Urinary bladder (tissue), 4 donors: ENCODE data around the gene ACBD5. TPM values are rescaled to one million over a fixed set of nuclear protein-coding genes. Genes with fewer than 3 reads are reported as not detected.
"Not testable (repeated sequence)": the region's sequence is repeated elsewhere in the genome, so short reads cannot be mapped to it uniquely, and the experiment has no call there.

Experiments
- DNase-seq: peaks from one replicate; pipeline ENCODE4 v3.0.0-alpha.2; 2015; ENCODE audit errors: extremely low spot score
- H3K27ac ChIP-seq: one replicate; pipeline ENCODE4 v1.5.1; 2013; ENCODE audit warnings: low read depth, mild to moderate bottlenecking, moderate library complexity
- H3K36me3 ChIP-seq: one replicate; pipeline ENCODE4 v1.6.1; 2013; ENCODE audit warnings: mild to moderate bottlenecking, moderate library complexity; ENCODE audit not compliant: insufficient read depth
- H3K4me1 ChIP-seq: one replicate; pipeline ENCODE4 v1.6.1; 2013; ENCODE audit warnings: mild to moderate bottlenecking, moderate library complexity; ENCODE audit not compliant: insufficient read depth
- H3K4me3 ChIP-seq: one replicate; pipeline ENCODE4 v1.5.1; 2013; ENCODE audit warnings: low read depth, low read length
- WGBS: extraction: QIAGEN DNeasy Blood & Tissue Kit; methylation state at CpG from one replicate; pipeline ENCODE4 v1.1.7; 2013; 5-methylcytosine and 5-hydroxymethylcytosine counted together
- polyA plus RNA-seq: library from polyadenylated mRNA; stranded (reverse); fragments of 200-250 nt; gene quantifications from one replicate; pipeline ENCODE4 v1.2.3, GENCODE V29; 2013
- total RNA-seq: library from RNA; depleted of rRNA; stranded (reverse); fragments of >200 nt; gene quantifications from one replicate; pipeline ENCODE4 v1.2.3, GENCODE V29; 2014
- donor health status: healthy with polysubstance abuse.
- donor health status: healthy.

ACBD5 gene
- total RNA-seq (24.9 TPM), polyA plus RNA-seq (12.7 TPM)

DNA sequence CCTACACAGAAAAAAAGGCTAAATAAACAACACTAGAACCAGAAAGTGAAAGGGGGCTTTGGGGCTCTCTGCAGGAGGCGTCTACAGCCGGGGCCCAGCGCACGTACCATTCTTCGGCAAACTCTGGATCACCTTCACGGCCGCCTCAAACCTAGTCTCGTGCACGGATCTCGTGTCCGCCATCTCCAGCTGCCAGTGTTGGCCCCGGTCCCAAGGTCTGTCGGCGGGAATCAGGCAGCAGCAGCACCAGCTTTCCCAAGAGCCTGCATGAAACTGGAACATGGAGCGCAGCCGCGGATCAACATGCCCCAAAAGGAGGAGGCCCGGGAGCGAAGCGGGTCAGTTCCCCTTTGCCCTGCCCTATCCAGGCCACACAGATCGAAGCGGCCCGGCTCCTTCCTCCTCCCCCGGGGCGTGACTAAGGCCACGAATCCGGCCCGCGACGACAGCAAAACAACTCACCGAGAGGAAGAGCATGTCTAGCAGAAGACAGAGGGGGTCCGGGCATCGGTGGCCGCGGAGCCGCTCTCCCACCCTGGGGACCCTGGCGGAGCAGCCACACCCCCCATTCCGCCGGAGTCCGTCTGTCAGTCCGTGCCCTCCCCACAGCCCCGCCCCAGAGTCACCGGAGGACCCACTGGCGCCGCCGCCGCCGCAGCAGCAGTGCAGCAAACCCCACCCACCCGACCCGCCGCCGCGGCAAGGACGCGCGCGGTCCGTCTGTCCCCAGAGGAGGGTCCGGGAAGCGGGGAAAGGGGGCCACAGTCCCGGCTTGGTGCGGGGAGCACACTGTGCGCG lies at the start of gene ACBD5:
ACBD5 (minus strand) TSS at position 586 of the 798 bp plus-strand sequence; CDS start at position 477, 109 bp downstream.
- H3K36me3 ChIP-seq: no peaks in the 10 kb centered on the region
- DNase-seq: no peak
- H3K27ac ChIP-seq: peak within 1 kb of the TSS; percentile 99
- peak within 1 kb of the TSS; percentile 72 for H3K4me3 ChIP-seq
- H3K4me1 ChIP-seq: no peaks in the 10 kb centered on the region
- WGBS: under 1% methylated on average over 64 of the region's 64 CpGs

DNA sequence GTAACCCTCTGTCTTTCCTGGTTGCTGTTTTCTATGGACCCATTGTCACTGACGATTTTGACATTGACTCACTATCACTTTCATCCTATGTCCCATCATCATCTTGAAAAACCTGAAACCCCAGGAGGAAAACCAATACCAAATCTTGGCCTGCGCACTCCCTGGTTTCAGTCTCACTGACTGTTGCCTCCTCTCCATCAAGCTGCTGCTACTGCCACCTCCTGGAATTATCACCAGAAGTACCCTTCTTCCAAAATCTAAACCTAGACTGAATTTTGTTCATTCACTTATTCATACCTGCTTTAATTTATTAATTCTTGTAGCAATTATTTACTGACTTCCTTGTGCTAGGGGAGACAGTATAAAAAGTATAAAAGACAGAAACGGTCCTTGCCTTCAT lies 44.5 kb upstream of the ACBD5 start:
- WGBS: 65% methylated on average over 3 of the region's 3 CpGs
- DNase-seq: no peak
- Histone ChIP-seq H3K27ac (no peak overlapping the region), H3K36me3 (no peaks in the 10 kb centered on the region), H3K4me1 (no peaks in the 10 kb centered on the region), H3K4me3 (no peak overlapping the region)

- Histone ChIP-seq H3K27ac (no peak overlapping the region), H3K36me3 (no peaks in the 10 kb centered on the region), H3K4me3 (no peak overlapping the region), H3K4me1 (no peaks in the 10 kb centered on the region)
- no peak for DNase-seq
Measured at GRCh38 chr10:27276581-27276980, 36.0 kb upstream of the ACBD5 start.

DNA sequence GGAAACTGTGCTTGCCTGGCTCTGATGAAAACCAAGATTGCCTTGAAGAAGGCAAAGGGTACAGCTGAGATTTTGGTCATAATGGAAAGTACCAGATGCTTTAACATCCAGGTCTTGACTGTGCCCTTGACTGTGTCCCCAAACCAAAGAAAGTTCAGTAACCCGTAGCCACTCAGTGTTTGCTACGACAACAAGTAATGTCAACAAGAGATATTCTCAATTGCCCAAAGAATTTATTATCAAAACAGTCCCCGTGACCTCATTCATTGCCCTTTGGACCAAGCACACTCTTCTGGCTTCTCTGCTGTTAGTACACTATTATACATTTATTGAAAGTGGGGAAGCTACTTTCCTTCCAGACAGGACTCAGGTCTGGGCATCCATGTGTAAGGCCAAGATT lies 25.4 kb upstream of the ACBD5 start:
- not testable (repeated sequence) for DNase-seq, H3K36me3 ChIP-seq, H3K27ac ChIP-seq, H3K4me3 ChIP-seq, H3K4me1 ChIP-seq
- 76% methylated on average over 3 of the region's 3 CpGs for WGBS

DNA sequence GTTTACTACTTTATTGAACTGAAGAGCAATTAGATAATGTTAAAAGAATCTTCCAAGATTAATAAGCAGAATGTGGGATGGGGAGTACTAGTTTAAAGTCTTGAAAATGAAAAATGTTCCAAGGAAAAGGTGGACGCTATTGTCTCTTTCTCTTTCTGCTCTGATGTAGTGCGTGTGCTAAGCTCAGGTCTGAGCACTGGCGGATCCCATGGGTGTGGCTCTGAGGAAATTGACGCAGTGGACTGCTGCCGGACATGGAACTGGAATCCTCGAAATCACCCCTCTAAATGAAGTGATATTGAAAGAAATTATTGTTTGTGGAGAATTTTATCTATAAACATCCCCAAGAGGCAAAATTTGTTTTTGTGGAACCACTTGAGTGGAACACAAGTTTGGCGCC lies 22.2 kb upstream of the ACBD5 start:
- H3K27ac ChIP-seq, H3K4me1 ChIP-seq, H3K4me3 ChIP-seq, H3K36me3 ChIP-seq, DNase-seq: not testable (repeated sequence)
- 81% methylated on average over 7 of the region's 7 CpGs for WGBS

DNA sequence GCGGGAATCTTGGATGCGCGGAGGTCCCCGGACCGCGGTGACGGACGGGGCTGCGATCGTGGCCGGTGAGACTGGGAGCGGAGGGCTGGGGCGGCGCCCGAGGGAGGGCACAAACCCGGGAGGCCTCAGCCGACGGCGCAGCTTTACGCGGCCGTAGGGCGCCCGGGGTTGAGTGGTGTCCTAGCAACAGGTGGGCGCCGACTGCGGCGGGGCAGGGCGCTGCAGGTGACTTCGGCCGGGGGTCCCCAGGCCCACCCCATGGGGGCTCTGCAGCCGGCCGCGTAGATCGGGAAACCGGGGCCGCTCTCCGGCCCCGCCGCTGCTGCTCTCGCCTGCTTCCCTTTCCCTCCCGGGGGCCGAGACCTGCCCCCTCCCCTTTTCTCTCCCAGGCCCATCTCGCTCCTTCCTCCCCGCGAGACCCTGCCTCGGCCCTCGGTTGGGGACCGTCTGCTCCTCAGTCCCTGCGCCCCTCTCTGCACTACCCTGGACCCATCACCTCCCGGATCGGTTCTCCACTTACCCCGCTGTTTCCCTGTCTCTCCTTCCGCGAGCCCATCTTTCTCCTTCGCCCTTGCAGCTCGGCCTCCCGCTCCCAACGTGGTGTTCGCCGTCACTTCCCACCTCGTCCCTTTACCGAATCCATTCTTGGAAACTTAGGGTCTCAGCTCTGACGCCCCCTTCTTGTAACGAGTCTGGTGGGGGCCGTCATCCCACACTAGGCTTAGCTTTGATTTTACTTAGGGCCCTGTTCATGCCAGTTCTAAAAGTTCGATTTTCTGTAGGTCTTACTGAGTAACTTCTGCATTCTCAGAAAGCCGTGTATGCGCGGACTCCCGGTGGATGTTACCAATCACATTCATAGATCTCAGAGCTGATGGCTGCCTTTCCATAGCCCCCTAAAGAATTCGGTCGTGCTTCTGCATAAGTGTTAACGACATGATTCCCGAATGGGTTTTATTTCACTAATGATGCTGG lies 18.5 kb upstream of the ACBD5 start:
- H3K27ac ChIP-seq: no peak overlapping the region
- H3K4me3 ChIP-seq: peak overlapping the region; percentile 47
- no peak for DNase-seq
- WGBS: 5% methylated on average over 75 of the region's 75 CpGs
- no peaks in the 10 kb centered on the region for H3K36me3 ChIP-seq
- no peaks in the 10 kb centered on the region for H3K4me1 ChIP-seq

DNA sequence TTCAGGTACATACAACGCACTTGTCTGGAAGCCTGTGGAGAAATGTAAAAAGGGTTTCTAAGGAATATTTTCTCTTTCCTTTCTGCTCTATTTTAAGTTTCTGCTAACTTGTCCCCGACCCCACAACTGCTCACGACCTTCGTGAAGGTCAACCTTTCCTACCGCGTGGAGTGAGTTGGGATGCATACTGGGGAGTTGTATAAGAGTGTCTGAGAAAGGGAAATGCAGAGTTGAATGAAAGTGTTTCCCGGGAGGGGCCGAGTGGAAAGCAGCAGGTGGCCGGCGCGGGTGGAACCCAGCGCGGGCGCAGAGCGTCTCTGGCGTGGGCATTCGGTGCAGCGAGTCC lies 17.9 kb upstream of the ACBD5 start:
- Histone ChIP-seq H3K4me1 (no peaks in the 10 kb centered on the region), H3K27ac (no peak overlapping the region), H3K4me3 (peak overlapping the region; percentile 47), H3K36me3 (no peaks in the 10 kb centered on the region)
- 7% methylated on average over 18 of the region's 18 CpGs for WGBS
- no peak for DNase-seq

DNA sequence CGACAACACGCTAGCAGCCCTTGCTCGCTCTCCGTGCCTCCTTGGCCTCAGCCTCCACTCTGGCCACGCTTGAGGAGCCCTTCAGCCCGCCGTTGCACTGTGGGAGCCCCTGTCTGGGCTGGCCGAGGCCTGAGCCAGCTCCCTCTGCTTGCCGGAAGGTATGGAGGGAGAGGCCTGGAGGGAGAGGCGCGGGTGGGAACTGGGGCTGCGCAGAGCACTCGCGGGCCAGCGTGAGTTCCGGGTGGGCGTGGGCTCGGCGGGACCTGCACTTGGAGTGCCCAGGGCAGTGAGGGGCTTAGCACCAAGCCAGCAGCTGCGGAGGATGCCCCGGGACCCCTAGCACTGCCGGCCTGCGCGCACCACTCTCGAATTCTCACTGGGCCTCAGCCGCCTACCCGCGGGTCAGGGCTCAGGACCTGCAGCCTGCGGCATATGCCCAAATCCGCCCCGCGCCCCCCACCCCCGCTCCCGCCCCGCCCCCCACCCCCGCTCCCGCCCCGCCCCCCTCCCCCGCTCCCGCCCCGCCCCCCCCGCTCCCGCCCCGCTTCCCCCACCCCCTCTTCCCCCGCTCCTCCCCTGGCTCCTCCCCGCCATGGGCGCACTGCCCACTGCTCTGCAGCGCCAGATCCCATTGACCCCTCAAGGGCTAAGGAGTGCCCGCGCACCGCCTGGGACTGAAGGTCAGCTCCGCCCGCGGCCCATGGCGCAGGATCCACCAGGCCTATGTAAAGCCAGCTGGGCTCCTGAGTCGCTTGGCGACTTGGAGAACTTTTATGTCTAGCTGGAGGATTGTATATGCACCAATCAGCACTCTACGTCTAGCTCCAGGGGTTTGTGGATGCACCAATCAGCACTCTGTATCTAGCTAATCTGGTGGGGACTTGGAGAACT lies 15.9 kb upstream of the ACBD5 start:
- Histone ChIP-seq H3K27ac (no peak overlapping the region), H3K36me3 (no peaks in the 10 kb centered on the region), H3K4me1 (peaks cover 2% of the 10 kb centered on the region), H3K4me3 (no peak overlapping the region)
- 95% methylated on average over 46 of the region's 58 CpGs for WGBS
- no peak for DNase-seq

DNA sequence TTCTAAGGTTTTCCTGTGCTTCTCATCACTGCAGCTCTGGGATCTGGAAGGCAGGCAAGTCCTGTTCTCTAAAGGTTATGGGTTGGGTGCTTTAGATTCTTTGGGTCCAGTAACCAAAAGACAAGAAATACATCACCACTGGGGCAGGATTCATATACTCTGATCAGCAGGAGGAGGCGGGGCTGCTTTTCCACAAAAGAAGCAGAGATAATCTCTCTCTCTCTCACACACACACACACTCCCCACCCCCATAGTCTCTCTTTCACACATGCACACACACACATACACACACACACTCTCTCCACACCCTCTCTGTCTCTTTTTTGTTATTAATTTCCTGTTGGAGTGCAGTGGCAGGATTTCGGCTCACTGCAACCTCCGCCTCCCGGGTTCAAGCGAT lies 13.0 kb upstream of the ACBD5 start:
- Histone ChIP-seq H3K36me3 (no peaks in the 10 kb centered on the region), H3K4me1 (peaks cover 2% of the 10 kb centered on the region), H3K27ac (no peak overlapping the region), H3K4me3 (no peak overlapping the region)
- 97% methylated on average over 5 of the region's 5 CpGs for WGBS
- DNase-seq: no peak

GRCh38 chr10:27252267-27253000 lies 11.8 kb upstream of the ACBD5 start:
- Histone ChIP-seq H3K4me1 (peaks cover 2% of the 10 kb centered on the region), H3K27ac (peak overlapping the region; percentile 78), H3K36me3 (no peaks in the 10 kb centered on the region), H3K4me3 (peak overlapping the region; percentile 82)
- DNase-seq: no peak
- 14% methylated on average over 63 of the region's 63 CpGs for WGBS

- H3K36me3 ChIP-seq: no peaks in the 10 kb centered on the region
- H3K27ac ChIP-seq: no peak overlapping the region
Measured at GRCh38 chr10:27251554-27251953, 11.0 kb upstream of the ACBD5 start.

GRCh38 chr10:27248215-27248614 lies 7.6 kb upstream of the ACBD5 start:
- peaks cover 2% of the 10 kb centered on the region for H3K4me1 ChIP-seq
- no peak for DNase-seq
- no peaks in the 10 kb centered on the region for H3K36me3 ChIP-seq
- H3K27ac ChIP-seq: no peak overlapping the region
- H3K4me3 ChIP-seq: no peak overlapping the region
- WGBS: 74% methylated on average over 4 of the region's 4 CpGs

More at GRCh38 chr10:27251554-27251953, 11.0 kb upstream of the ACBD5 start:
- DNase-seq: no peak
- 96% methylated on average over 14 of the region's 14 CpGs for WGBS
- Histone ChIP-seq H3K4me3 (no peak overlapping the region), H3K4me1 (peaks cover 2% of the 10 kb centered on the region)

DNA sequence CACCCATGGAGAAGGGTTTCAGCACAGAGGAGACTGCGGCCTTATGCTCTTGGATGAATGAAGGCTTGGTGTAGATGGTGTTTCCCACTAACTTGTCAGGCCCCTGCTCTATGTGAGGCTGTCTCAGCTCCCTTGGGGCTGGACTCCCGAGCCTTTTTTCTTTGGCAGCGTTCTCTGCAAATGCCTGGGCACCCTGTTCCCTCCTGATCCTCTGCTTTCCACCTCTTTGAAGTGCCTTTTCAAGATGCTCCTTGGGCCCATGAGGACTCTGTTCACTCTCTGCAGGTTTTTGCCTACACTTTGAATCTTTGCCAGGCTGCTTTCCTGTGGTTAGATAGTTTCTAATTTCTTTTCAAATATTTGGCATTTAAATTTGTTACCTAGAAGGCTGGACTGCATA lies 6.8 kb upstream of the ACBD5 start:
- no peak for DNase-seq
- no peak overlapping the region for H3K4me3 ChIP-seq
- no peak overlapping the region for H3K27ac ChIP-seq
- no peaks in the 10 kb centered on the region for H3K36me3 ChIP-seq
- no peaks in the 10 kb centered on the region for H3K4me1 ChIP-seq
- 78% methylated on average over 3 of the region's 3 CpGs for WGBS
